ENCODE results near the gene MAGI2. TPM values are rescaled to one million over a fixed set of nuclear protein-coding genes. Genes with fewer than 3 reads are reported as not detected.
A peak's percentile ranks its signal among the peaks of the same experiment; 100 is the strongest.

MAGI2 gene
- polyA plus RNA-seq, 4 donors = 36.8 to 43.5 (median 38.3) TPM

GRCh38 chr7:79319369-79319768, 134.1 kb downstream of the MAGI2 start:
- DNase-seq (ENCODE audit: low read depth in 4 of 4, low spot score in 3 of 4) = no peak

GRCh38 chr7:79317728-79318127, 135.7 kb downstream of the MAGI2 start:
- DNase-seq (ENCODE audit: low read depth in 4 of 4, low spot score in 3 of 4) = no peak

GRCh38 chr7:79312022-79312421, 141.4 kb downstream of the MAGI2 start:
- no peak for DNase-seq (ENCODE audit: low read depth in 4 of 4, low spot score in 3 of 4)

- DNase-seq (ENCODE audit: low read depth in 4 of 4, low spot score in 3 of 4) = no peak
Observed at GRCh38 chr7:79308192-79308591, 145.3 kb downstream of the MAGI2 start.

- no peak for DNase-seq (ENCODE audit: low read depth in 4 of 4, low spot score in 3 of 4)
Observed at GRCh38 chr7:79307376-79307775, 146.1 kb downstream of the MAGI2 start.

- no peak for DNase-seq (ENCODE audit: low read depth in 4 of 4, low spot score in 3 of 4)
Observed at GRCh38 chr7:79304711-79305110, 148.8 kb downstream of the MAGI2 start.

- DNase-seq (ENCODE audit: low read depth in 4 of 4, low spot score in 3 of 4) = no peak
Observed at GRCh38 chr7:79302293-79302692, 151.2 kb downstream of the MAGI2 start.

- DNase-seq (ENCODE audit: low read depth in 4 of 4, low spot score in 3 of 4) = no peak
Observed at GRCh38 chr7:79301419-79301818, 152.0 kb downstream of the MAGI2 start.

GRCh38 chr7:79300573-79300972, 152.9 kb downstream of the MAGI2 start:
- no peak for DNase-seq (ENCODE audit: low read depth in 4 of 4, low spot score in 3 of 4)

- peak in 2 of 4 donors; percentile 18 to 26 for DNase-seq (ENCODE audit: low read depth in 4 of 4, low spot score in 3 of 4)
Observed at GRCh38 chr7:79298145-79298760, 155.2 kb downstream of the MAGI2 start.

- no peak for DNase-seq (ENCODE audit: low read depth in 4 of 4, low spot score in 3 of 4)
Observed at GRCh38 chr7:79296553-79297320, 156.7 kb downstream of the MAGI2 start.

- no peak for DNase-seq (ENCODE audit: low read depth in 4 of 4, low spot score in 3 of 4)
Observed at GRCh38 chr7:79293655-79294142, 159.8 kb downstream of the MAGI2 start.

- no peak for DNase-seq (ENCODE audit: low read depth in 4 of 4, low spot score in 3 of 4)
Observed at GRCh38 chr7:79292834-79293233, 160.6 kb downstream of the MAGI2 start.

- no peak for DNase-seq (ENCODE audit: low read depth in 4 of 4, low spot score in 3 of 4)
Observed at GRCh38 chr7:79291498-79291865, 162.0 kb downstream of the MAGI2 start.

GRCh38 chr7:79290841-79291497, 162.5 kb downstream of the MAGI2 start:
- no peak for DNase-seq (ENCODE audit: low read depth in 4 of 4, low spot score in 3 of 4)

GRCh38 chr7:79290398-79290797, 163.1 kb downstream of the MAGI2 start:
- no peak for DNase-seq (ENCODE audit: low read depth in 4 of 4, low spot score in 3 of 4)

- DNase-seq (ENCODE audit: low read depth in 4 of 4, low spot score in 3 of 4) = no peak
Observed at GRCh38 chr7:79288655-79289054, 164.8 kb downstream of the MAGI2 start.

- no peak for DNase-seq (ENCODE audit: low read depth in 4 of 4, low spot score in 3 of 4)
Observed at GRCh38 chr7:79287981-79288380, 165.5 kb downstream of the MAGI2 start.

GRCh38 chr7:79286181-79286580, 167.3 kb downstream of the MAGI2 start:
- DNase-seq (ENCODE audit: low read depth in 4 of 4, low spot score in 3 of 4) = no peak

- no peak for DNase-seq (ENCODE audit: low read depth in 4 of 4, low spot score in 3 of 4)
Observed at GRCh38 chr7:79285756-79286155, 167.7 kb downstream of the MAGI2 start.

- DNase-seq (ENCODE audit: low read depth in 4 of 4, low spot score in 3 of 4) = no peak
Observed at GRCh38 chr7:79284211-79284610, 169.3 kb downstream of the MAGI2 start.

Measured in right renal pelvis (tissue), 4 donors.